ENCODE measurements around the gene ROR1.
A peak's percentile ranks its signal among the peaks of the same experiment; 100 is the strongest.

Gene ROR1

GRCh38 chr1:64031236-64031635 lies 257.4 kb downstream of the ROR1 start:
- Histone ChIP-seq H3K4me1 (ENCODE audit: insufficient read depth, poor library complexity, severe bottlenecking) (no peaks in the 10 kb centered on the region), H3K4me3 (ENCODE audit: severe bottlenecking) (no peak overlapping the region), H3K27me3 (ENCODE audit: insufficient read depth, poor library complexity, severe bottlenecking) (no peaks in the 10 kb centered on the region), H3K9me3 (ENCODE audit: severe bottlenecking) (no peaks in the 10 kb centered on the region), H3K27ac (ENCODE audit: poor library complexity, severe bottlenecking) (no peak overlapping the region), H3K36me3 (ENCODE audit: low read depth) (no peaks in the 10 kb centered on the region)
- ATAC-seq (ENCODE audit: low read depth) (no peak), DNase-seq (ENCODE audit: low spot score) (no peak)
- no peak for TF ChIP-seq CTCF (IDR thresholded peaks at IDR 0.05; ENCODE audit: poor library complexity, severe bottlenecking)

DNA sequence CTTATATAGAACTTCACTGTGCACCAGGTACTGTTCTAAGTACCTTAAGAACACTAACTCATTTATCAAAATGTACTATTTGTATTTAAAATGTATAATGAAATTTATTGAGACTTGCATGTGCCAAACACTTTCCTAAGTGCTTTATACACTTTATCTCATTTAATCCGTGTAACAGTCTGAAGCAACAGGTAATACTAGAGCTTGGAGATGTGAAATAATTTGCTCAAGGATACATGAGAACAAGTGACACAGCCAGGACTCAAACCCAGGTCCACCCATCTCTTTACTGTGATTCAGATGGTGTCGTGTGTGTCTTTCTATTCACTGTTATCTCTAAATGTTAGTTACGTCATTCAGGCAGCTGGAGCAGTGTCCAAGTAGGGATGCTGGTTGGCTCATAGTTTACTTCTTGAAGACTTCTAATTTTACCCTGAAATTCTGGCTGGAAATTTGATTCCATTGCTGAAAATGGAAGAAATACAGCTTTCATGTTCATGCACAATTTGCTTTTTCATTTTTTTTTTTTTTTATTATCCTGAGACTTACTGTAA lies 259.9 kb downstream of the ROR1 start:
- no peaks in the 10 kb centered on the region for H3K27me3 ChIP-seq (ENCODE audit: insufficient read depth, poor library complexity, severe bottlenecking)
- no peak for TF ChIP-seq CTCF (IDR thresholded peaks at IDR 0.05; ENCODE audit: poor library complexity, severe bottlenecking)

DNA sequence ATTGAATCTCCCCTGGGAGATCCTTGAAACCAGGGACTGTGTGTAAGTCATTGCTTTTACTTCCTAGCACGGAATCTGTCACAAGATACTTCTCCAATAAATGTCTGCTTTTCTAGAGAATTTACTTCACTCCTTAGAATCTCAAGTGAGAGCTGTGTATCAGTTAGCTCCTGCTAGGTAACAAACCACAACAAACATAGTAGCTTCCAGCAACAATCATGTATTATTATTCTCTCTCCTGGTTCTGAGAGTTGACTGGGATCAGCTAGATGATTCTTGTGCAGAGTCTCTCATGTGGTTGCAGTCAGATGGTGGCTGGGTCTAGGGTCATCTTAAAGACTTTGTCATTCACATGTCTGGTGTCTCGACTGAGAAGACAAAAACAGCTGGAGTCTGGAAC lies 262.7 kb downstream of the ROR1 start:
- Histone ChIP-seq H3K4me3 (ENCODE audit: severe bottlenecking) (no peak overlapping the region), H3K9me3 (ENCODE audit: severe bottlenecking) (no peaks in the 10 kb centered on the region), H3K4me1 (ENCODE audit: insufficient read depth, poor library complexity, severe bottlenecking) (peaks cover 26% of the 10 kb centered on the region), H3K27ac (ENCODE audit: poor library complexity, severe bottlenecking) (no peak overlapping the region), H3K27me3 (ENCODE audit: insufficient read depth, poor library complexity, severe bottlenecking) (no peaks in the 10 kb centered on the region), H3K36me3 (ENCODE audit: low read depth) (no peaks in the 10 kb centered on the region)
- TF ChIP-seq CTCF (IDR thresholded peaks at IDR 0.05; ENCODE audit: poor library complexity, severe bottlenecking): no peak
- no peak for ATAC-seq (ENCODE audit: low read depth)
- DNase-seq (ENCODE audit: low spot score): no peak

More for the DNA sequence above, 259.9 kb downstream of the ROR1 start:
- no peaks in the 10 kb centered on the region for H3K36me3 ChIP-seq (ENCODE audit: low read depth)
- no peak overlapping the region for H3K27ac ChIP-seq (ENCODE audit: poor library complexity, severe bottlenecking)
- ATAC-seq (ENCODE audit: low read depth): no peak
- no peak for DNase-seq (ENCODE audit: low spot score)
- H3K9me3 ChIP-seq (ENCODE audit: severe bottlenecking): no peaks in the 10 kb centered on the region
- H3K4me3 ChIP-seq (ENCODE audit: severe bottlenecking): no peak overlapping the region
- peaks cover 2% of the 10 kb centered on the region for H3K4me1 ChIP-seq (ENCODE audit: insufficient read depth, poor library complexity, severe bottlenecking)

- no peaks in the 10 kb centered on the region for H3K36me3 ChIP-seq (ENCODE audit: low read depth)
- no peak for TF ChIP-seq CTCF (IDR thresholded peaks at IDR 0.05; ENCODE audit: poor library complexity, severe bottlenecking)
- peak overlapping the region; percentile 92 for H3K27ac ChIP-seq (ENCODE audit: poor library complexity, severe bottlenecking)
- no peak for ATAC-seq (ENCODE audit: low read depth)
- H3K4me3 ChIP-seq (ENCODE audit: severe bottlenecking): no peak overlapping the region
- DNase-seq (ENCODE audit: low spot score): no peak
- peaks cover 40% of the 10 kb centered on the region for H3K4me1 ChIP-seq (ENCODE audit: insufficient read depth, poor library complexity, severe bottlenecking)
- no peaks in the 10 kb centered on the region for H3K27me3 ChIP-seq (ENCODE audit: insufficient read depth, poor library complexity, severe bottlenecking)
- no peaks in the 10 kb centered on the region for H3K9me3 ChIP-seq (ENCODE audit: severe bottlenecking)
Measured at GRCh38 chr1:64038119-64038518, 264.3 kb downstream of the ROR1 start.

DNA sequence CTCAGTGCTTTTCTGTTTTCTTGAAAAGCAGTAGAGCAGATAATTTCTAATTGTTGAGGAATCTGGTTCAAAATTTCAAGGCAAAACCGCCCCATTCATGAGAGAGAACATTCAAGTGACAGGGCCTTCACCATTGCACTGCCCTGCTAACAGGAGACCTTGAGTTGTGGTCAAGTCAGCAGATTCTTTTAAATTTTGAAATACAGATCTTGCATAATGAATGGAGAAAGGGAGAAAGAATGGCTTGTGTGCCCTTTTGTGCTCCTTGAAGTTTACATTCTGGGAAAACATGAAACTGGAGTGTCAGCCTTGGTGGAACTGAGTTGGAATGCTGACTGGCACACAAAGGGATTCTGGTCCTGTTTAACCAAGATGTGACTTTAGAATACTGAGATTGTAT lies 265.1 kb downstream of the ROR1 start:
- peak overlapping the region; percentile 92 for H3K27ac ChIP-seq (ENCODE audit: poor library complexity, severe bottlenecking)
- no peaks in the 10 kb centered on the region for H3K9me3 ChIP-seq (ENCODE audit: severe bottlenecking)
- H3K4me3 ChIP-seq (ENCODE audit: severe bottlenecking): no peak overlapping the region
- DNase-seq (ENCODE audit: low spot score): no peak
- no peaks in the 10 kb centered on the region for H3K27me3 ChIP-seq (ENCODE audit: insufficient read depth, poor library complexity, severe bottlenecking)
- H3K36me3 ChIP-seq (ENCODE audit: low read depth): no peaks in the 10 kb centered on the region
- no peak for TF ChIP-seq CTCF (IDR thresholded peaks at IDR 0.05; ENCODE audit: poor library complexity, severe bottlenecking)
- H3K4me1 ChIP-seq (ENCODE audit: insufficient read depth, poor library complexity, severe bottlenecking): peaks cover 48% of the 10 kb centered on the region
- ATAC-seq (ENCODE audit: low read depth): no peak

All from RWPE2 (cell line).